Activated CD8-positive, alpha-beta memory T cell treated with anti-CD3 and anti-CD28 coated beads, Interleukin-2, amount 50 U/mL, for 48 hours (primary cell): ENCODE data around the gene NUPR2.
"Not testable (repeated sequence)": the region's sequence is repeated elsewhere in the genome, so short reads cannot be mapped to it uniquely, and the experiment has no call there.

Experiments used
- DNase-seq: peaks from one replicate; pipeline ENCODE4 v3.0.0-alpha.2; 2020

NUPR2 gene, protein sequence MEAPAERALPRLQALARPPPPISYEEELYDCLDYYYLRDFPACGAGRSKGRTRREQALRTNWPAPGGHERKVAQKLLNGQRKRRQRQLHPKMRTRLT

DNA sequence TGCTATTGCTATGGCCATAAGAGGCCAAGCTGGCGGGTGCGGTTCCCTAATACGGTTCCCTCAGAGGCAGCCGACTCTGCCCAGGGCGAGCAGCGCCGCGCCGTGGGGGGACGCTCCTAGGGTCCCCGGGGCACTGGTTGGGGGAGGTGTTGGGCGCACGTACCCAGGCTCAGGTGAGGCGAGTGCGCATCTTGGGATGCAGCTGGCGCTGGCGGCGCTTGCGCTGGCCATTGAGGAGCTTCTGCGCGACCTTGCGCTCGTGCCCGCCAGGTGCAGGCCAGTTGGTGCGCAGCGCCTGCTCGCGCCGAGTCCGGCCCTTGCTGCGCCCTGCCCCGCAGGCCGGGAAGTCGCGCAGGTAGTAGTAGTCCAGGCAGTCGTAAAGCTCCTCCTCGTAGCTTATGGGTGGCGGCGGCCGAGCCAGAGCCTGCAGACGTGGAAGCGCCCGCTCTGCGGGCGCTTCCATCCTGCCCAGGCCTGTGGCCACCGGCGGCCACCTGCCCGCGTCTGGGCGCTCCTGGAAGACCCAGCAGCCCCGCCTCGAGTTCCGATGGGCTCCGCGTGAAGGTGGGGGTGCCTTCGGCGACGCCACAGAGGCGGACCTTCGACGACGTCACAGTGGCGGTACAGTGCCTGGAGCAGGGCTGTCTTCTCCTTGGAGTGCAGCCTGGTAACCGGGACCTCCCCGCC, at the start of gene NUPR2:
TSS of gene NUPR2 (minus strand) at position 566 of the 687 bp plus-strand sequence. CDS start at position 463, 103 bp downstream.
- no peak for DNase-seq

DNA sequence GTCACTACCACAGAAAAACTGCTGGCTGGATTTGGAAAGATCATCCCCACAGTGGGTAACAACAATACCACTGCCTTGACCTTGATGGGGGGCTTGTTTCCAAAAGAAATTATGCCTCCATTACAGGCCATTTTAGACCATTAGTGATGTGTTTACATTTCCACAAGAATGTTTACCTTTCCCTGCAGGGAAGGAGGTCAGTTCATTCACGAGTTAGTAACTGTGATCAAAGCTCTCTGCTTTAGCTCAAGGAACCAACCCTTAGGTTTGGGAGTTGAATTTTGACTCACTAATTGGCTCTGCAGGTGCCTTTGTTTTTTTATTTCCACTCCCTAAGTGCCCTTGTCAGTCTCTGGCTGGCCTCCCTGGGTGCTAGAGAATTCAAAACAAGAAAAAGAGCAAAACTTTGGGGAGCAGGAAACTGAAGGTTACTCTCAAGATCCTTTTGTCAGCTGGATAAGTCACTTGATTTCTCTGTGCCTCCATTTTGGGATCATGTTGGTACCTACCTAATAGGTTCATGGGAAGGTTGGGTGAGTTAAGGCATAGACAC, 41.1 kb upstream of the NUPR2 start:
- DNase-seq = no peak

DNA sequence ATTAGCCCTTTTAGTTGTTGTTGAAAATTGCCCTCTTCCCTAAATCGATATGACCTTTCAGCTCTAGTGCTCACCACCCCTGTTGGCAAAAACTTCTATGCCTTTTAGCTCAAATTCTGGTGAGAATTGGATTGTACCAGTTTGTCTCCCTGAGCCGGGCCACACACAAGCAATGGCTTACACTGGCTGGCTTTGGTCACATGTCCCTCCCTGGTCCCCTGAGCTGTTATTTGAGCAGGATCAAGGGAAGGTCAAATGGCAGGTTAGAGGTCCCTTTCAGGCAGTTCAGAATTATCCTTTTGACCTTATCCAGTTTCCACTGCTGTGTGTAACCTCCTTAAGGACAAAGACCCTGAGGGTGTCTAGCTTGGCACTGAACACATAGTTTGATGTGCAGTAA, 14.8 kb upstream of the NUPR2 start:
- DNase-seq = not testable (repeated sequence)

DNA sequence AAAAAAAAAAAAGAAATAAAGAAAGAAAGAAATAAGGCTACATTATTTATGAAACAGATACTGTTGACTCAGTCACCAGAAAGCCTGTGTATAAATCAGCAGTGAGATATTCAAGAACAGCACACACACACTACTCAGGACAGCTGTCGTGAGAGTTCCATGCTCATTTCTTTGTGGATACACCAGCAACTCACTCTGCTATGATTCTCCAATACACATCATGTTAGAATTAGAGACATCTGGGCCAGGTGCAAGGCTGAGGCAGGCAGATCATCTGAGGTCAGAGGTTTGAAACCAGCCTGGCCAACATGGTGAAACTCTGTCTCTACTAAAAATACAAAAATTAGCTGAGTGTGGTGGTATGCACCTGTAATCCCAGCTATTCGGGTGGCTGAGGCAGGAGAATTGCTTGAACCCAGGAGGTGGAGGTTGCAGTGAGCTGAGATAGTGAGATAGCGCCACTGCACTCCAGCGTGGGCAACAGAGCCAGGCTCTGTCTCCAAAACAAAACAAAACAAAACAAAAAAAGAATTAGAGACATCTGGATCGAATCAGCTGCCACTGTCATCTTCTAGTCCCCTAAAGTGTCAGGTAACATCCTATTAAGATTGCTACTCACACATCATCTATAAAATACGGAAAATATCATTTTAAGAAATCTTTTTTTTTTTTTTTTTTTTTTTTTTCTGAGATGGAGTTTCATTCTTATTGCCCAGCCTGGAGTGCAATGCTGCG, 11.2 kb upstream of the NUPR2 start:
- no peak for DNase-seq

DNA sequence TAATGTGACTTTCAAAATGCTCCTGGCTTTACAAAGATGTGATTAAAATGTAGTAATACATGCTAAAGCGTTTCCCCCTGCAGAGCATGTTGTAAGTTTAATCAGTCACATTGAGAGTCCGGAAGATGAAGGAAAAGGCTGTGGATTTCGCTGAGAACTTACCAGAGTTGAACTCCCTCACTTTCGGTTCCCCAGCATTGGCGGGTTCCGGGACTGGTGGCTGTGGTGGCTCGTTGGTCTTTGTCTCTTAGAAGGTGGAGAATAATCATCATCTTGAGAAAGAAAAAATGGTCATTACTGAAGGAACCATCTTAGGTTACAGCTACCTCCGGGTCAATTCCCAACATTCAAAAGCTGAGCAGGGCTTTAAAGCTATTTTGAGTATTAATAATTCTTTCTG, 9.6 kb upstream of the NUPR2 start:
- DNase-seq = no peak

DNA sequence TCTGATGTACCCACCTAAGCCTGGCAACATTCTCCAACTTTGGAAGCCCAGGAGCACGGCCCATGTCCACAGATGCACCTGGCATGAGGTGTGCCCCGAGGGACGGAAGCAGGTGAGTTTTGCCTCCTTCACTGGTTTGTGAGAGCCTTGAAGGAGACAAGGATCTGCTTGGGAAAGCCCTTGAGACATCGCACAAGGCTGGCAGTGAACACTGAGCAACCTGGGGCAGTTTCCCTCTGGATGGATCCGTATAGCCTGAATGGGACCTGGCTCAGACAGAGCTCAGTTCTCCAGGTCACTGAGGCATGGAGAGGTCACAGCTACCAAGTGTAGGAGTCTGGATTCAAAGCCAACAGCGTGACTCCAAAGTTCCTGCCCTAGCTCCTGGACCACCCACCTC, 8.8 kb upstream of the NUPR2 start:
- DNase-seq = no peak

DNA sequence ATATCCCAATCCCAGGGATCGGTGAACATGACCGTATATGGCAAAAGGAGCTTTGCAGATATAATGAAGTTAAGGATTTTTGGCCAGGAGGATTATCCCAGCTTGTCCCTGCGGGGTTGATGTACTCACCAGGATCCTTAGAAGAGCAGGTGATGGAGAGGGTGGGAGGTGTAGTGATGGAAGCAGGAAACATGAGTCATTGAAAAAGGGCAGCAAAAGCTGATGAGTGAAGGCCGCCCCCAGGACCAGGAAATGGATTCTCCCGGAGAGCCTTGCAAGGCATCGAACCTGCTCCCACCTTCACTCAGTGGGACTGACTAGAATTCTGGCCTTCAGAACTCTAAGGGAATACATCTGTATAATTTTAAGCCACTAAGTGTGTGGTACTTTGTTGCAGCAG, 5.2 kb upstream of the NUPR2 start:
- DNase-seq = no peak

DNA sequence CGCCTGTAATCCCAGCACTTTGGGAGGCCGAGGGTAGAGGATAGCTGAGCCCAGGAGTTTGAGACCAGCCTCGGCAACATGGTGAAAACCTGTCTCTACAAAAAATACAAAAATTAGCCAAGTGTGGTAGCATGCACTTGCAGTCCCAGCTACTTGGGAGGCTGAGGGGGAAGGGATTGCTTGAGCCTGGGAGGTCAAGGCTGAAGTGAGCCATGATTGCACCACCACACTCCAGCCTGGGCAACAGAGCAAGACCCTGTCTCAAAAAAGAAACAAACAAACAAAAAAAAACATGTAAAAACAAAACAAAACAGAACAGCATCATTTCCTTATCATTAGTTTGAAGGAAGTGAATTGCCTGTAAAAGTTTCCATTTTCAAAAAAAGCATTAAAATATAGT, 4.0 kb downstream of the NUPR2 start:
- not testable (repeated sequence) for DNase-seq

DNA sequence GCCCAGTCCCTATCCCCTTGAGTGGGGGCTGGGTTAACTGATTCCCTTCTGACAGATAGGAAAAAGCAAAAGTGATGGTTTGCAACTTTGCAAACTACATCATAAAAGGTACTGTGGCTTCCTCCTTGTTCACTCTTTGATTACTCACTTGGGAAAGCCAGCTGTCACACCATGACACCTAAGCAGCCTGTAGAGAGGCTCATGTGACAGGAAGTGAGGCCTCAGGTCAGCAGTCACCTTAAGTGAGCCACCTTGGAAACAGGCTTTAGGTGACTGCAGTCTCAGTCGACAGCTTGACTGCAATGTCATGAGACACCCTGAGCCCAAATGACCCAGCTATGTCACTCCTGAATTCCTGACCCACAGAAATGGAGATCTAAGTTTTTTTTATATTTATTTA, 5.6 kb downstream of the NUPR2 start:
- no peak for DNase-seq

DNA sequence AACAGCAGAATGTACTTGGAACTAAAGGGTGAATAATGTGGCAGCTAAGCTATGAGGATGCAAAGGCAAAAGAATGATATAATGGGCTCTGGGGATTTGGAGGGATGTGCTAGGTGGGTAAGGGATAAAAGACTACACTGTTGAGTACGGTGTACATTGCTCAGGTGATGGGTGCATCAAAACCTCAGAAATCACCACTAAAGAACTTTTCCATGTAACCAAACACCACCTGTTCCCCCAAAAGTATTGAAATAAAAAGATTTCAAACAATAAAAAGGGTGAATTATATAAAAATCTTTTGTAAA, 8.3 kb downstream of the NUPR2 start:
- no peak for DNase-seq

DNA sequence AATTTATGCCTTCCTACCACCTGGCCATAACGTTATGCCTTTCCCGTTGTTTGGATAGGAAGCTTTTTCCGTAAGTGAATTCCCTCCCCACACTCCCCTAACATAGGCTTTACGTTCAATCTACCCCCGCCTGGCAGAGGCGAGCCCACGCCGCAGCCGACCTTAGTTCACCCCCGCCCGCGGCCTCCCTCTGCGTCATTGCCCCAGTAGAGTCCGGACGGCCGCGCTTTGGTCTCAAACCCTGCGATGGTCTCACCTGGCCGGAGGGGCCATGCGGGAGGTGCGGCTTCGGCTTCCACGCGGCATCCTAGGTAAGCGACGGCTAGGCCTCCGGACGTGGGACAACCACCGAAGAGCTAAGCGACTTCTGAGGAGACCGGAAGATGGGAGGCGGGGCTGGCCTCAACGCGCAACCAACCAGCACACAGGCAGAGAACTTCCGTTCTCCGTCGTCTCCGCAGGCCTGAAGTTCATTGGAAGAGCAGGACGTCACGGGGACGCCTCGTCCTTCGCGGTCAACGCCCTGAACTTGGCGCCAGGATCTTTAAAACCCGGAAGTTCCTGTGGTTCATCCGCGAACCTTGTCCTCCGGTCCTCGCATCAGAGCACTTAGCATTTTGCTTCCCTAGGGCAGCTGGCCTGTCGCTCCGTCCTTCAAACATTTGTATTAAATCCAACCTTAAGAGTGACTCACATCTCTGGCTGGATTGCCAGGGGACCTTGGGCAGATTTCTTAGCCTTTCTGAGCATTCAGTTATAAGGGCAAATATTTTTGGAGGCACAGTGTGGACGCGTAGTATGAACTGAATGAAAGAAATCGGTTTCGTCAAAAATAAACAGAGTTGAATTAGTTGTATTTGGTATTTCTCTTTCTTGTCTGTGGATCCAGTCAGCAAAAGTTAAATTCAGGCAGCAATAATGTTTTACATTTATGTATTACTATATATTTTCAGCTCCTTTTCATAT, 9.8 kb downstream of the NUPR2 start, which contains the start of gene CHCHD2:
TSS of gene CHCHD2 (minus strand) at position 369 of the 966 bp plus-strand sequence. CDS start at position 306, 63 bp downstream.
- peak; percentile 91 for DNase-seq

DNA sequence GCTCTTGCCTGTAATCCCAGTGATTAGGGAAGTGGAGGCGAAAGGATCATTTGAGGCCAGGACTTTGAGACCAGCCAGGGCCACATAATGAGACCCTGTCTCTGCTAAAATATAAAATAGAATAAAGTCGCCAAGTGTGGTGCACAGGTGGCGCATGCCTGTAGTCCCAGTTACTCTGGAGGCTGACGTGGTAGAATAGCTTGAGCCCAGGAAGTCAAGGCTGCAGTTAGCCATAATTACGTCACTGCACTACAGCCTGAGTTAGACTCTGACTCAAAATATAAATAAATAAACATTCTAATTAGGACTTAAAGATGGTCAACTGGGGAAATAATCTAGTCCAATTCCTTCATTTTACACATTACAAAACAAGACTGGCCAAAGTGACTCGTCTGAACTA, 10.7 kb downstream of the NUPR2 start:
- no peak for DNase-seq

DNA sequence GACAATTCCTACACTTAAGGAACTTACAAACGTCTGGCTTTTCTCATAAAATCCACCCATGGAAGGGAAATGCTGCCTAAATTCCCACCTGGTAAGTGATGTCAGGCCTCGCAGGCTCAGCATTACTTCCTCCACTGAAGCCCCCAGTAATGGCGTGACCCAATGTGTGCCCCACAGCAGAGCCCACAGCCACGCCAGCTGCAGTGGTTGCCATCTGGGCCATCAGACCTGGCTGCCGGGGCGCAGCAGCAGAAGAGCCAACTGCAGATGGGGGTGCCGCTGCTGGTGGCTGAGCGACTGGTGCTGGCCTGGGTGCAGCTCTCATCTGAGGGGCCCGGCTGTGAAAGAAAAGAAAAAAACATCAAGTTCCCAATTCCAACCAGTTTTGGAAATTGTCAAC, 12.1 kb downstream of the NUPR2 start:
- DNase-seq = not testable (repeated sequence)

DNA sequence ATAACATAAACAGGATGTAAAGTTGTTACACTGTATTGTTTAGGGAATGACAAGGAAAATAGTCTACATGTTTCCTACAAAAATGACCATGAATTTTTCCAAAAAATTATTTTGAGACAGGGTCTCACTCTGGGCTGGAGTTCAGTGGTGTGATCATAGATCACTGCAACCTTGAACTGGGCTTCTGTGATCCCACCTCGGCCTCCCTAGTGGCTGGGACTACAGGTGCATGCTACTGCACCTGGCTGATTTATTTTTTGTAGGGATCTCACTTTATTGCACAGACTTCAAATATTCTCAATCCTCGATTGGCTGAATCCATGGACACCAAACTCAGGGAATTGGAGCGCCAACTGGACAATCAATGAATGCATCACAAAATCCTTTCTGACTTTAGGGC, 16.6 kb downstream of the NUPR2 start:
- no peak for DNase-seq

DNA sequence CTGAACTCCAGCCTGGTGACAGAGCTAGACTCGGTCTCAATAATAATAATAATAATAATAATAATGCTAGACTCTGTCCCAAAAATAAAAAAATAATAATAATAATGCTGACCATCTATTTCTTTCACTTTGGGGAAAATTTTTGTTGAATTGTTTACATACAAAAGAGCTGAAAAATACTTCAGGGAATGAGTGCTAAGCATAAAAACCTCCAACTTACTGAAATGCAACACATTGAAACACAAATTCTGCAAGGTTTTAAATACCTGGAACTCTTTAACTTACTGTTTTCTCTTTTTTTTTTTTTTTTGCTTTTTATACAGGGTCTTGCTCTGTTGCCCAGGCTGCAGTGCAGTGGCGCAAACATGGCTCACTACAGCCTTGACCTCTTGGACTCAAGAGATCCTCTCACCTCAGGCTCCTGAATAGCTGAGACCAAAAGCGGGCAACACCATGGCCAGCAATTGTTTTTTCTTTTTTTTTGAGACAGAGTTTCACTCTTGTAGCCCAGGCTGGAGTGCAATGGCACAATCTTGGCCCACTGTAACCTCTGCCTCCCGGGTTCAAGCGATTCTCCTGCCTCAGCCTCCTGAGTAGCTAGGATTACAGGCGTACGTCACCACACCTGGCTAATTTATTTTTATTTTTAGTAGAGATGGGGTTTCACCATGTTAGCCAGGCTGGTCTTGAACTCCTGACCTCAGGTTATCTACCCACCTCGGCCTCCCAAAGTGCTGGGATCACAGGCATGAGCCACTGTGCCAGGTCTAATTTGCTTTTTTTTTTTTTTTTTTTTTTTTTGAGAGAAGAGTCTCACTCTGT, 17.8 kb downstream of the NUPR2 start:
- not testable (repeated sequence) for DNase-seq

DNA sequence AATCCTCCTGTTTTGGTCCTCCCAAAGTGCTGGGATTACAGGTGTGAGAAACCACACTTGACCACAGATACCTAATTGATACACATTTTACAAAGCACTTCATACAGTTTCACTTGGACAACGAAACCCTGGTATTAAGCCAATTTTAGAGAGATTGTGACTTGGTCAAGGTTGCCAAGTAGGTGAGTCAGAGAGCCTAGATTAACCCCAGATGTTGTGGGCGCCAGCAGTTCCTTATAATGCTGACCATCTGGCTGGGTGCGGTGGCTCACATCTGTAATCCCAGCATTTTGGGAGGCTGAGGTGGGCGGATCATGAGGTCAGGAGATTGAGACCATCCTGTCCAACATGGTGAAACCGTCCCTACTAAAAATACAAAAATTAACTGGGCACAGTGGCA, 18.5 kb downstream of the NUPR2 start:
- DNase-seq = no peak

DNA sequence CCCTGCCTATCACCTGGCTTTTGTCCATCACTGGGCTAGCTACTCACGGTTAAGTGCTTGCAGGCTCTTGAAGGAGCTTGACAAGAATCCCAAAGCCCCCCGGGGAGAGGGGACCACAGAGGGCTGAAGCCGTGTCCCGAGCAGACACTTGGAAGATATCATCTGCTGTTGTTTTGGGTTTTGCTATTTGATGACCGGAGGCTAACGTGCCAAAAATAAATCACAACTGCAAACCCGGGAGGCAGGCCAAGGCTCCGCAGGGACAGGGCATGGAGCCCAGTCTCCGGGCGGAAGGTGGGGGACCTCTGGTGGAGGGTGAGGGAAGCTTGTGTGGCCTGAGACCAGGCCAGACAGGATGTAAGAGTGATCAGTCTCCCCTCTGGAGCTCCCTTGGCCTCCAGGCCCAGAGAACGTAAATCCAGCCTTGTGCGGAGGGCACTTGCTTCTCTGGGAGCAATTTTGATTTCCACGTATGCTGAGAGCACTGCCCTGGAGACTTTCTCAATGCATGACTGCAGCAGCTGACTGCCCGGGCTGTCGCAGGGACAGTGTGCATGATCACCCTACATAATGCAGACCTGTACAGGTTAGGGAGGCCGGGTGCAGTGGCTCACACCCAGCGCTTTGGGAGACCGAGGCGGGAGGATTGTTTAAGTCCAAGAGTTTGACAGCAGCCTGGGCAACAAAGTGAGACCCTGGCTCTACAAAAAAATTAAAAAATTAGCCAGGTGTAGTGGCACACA, 23.3 kb downstream of the NUPR2 start, which contains the start of gene PHKG1:
TSS of gene PHKG1 (minus strand) at position 164 of the 743 bp plus-strand sequence. CDS start 4,011 bp downstream, outside the sequence.
- DNase-seq = no peak

DNA sequence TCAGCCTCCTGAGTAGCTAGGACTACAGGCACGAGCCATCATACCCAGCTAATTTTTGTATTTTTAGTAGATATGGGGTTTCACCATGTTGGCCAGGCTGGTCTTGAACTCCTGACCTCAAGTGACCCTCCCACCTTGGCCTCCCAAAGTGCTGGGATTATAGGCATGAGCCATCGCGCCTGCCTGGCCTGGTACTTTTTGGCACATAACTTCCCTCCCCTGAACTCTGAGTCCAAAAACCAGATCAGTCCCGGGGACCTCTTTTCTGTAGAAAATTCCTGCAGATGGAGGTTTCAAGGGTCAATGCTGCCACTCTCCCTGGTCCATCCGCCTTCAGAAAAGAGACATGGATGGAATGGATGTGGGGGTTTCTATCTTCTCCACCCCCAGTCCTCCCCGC, 23.8 kb downstream of the NUPR2 start:
- DNase-seq = not testable (repeated sequence)

DNA sequence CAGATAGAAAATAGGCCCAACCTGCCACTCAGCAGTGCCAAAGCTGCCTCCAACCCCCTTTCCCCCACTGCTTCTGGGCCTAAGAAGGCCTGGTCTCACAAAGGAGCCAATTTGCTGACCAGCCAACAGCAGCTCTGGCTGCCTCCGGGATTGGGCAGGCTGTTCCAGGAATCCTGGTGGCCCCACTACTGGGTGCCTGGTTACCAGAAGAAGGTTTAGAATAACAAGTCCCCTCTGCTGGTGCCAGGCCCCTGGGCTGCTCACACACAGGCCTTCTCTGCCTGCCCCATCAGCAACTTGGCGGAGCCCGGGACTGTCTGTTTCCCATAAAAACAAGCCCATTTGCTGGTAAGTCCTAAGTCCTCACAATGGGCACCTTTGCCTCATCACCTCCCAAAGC, 24.6 kb downstream of the NUPR2 start:
- no peak for DNase-seq

DNA sequence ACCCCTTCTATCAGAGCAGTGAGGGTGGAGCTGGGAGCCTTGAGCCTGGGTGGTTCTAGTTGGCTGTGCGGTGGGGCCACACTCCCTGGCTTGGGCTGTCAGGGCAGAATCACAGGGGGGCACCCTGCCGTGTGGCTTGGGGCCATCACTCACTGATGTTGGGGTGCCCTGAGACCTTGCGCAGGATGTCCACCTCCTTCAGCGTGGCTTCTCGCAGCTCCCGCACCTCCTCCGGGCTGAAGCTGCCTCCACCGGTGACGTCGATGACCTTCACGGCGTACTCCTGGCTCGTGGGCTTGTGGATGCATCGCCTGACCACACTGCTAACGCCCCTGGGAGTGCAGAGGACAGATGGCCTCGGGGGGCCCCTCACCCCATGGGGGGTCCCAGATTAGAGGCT, 28.8 kb downstream of the NUPR2 start:
- no peak for DNase-seq

DNA sequence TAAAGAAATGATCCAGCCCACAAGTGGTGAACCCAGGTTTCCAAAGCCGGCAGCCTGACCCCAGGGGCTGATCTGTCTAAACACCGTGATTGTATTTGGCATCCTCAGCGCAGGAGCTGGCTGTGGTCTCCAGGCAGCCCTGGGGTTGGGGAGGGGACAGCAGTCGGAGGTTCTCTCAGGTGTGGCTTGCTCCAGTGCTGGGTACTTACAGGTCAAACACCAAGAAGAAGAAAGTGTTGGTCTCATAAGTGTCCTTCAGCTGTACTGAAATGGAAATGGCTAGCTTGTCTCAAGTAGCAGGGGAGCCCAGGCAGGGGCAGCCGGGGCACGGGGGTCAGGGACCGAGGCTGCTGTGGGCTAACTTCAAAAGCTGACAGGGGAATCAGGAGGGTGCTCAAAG, 29.5 kb downstream of the NUPR2 start:
- DNase-seq = no peak
